Measurements from ENCODE around the gene ZP1. TPM values are rescaled to one million over a fixed set of nuclear protein-coding genes. Genes with fewer than 3 reads are reported as not detected.
"Not testable (repeated sequence)": the region's sequence is repeated elsewhere in the genome, so short reads cannot be mapped to it uniquely, and the experiment has no call there.

Gene ZP1, protein sequence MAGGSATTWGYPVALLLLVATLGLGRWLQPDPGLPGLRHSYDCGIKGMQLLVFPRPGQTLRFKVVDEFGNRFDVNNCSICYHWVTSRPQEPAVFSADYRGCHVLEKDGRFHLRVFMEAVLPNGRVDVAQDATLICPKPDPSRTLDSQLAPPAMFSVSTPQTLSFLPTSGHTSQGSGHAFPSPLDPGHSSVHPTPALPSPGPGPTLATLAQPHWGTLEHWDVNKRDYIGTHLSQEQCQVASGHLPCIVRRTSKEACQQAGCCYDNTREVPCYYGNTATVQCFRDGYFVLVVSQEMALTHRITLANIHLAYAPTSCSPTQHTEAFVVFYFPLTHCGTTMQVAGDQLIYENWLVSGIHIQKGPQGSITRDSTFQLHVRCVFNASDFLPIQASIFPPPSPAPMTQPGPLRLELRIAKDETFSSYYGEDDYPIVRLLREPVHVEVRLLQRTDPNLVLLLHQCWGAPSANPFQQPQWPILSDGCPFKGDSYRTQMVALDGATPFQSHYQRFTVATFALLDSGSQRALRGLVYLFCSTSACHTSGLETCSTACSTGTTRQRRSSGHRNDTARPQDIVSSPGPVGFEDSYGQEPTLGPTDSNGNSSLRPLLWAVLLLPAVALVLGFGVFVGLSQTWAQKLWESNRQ
- total RNA-seq (2014; rRNA removed; shearing (Covaris generic)): not detected in 2 replicates
- polyA plus RNA-seq (2014; cell fraction: nucleus; rRNA removed): not detected in 2 replicates

DNA sequence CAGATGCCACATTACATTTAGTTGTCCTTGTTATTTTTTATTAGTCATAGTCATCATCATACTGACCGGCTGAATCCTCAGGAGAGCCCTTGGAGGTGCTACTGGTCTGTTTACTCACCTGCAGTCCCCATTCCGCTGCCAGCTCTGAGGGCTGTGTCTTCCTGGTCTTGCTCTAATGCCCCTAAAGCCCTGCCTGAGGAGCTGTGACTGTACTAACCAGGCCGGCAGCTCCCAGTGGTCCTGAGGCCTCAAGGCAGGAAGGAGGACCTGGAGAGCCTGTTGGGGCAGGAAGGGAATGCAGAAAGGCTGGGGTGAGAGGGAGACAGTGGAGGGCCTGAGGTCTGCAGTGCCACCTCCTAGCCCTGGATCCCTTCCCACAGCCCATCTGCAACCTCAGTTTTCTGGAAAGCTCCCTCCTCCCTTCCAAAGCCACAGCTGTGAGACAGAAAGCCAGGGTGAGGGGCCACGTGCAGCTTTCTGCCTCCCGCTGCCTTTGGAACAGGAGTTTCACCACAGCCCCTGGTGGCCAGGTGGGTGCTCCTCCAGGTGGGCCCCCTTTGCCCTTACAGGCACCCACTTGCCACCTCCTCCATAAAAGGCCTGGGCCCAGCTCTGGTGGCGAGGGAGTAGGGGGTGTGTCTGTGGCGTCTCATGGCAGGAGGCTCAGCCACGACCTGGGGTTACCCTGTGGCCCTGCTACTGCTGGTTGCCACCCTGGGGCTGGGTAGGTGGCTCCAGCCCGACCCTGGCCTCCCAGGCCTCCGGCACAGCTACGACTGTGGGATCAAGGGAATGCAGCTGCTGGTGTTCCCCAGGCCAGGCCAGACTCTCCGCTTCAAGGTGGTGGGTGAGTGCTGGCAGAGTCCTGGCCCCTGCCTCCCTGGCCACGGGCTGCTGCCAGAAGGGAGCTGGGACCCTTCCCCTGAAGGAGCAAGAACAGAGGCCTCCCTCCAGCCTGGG lies at the start of gene ZP1:
Gene ZP1, plus strand, starts transcription at position 632 of the 960 bp plus-strand sequence. Its CDS starts 20 bp downstream, at position 652.
- DNase-seq (ENCODE audit: extremely low read depth, low read depth): no peak

DNA sequence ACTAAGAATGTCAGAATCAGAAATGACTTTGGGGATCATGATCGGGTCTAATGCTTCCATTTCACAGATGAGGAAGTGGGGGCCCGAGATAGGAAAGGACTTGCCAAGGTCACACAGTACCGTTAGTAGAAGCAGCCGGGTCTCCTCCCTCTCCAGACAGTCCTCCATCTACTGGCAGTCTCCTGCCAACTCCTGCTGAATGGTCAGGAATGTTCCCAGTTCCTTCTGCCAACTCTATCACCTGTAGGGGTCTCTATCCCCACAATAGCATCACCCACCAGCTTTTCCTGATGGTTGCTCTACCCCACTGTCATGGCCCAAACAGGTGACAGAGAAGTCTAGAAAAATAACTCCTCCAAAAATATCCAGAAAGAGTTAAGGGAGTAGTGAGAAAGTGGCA lies 49.3 kb upstream of the ZP1 start:
- no peak for DNase-seq (ENCODE audit: extremely low read depth, low read depth)

DNA sequence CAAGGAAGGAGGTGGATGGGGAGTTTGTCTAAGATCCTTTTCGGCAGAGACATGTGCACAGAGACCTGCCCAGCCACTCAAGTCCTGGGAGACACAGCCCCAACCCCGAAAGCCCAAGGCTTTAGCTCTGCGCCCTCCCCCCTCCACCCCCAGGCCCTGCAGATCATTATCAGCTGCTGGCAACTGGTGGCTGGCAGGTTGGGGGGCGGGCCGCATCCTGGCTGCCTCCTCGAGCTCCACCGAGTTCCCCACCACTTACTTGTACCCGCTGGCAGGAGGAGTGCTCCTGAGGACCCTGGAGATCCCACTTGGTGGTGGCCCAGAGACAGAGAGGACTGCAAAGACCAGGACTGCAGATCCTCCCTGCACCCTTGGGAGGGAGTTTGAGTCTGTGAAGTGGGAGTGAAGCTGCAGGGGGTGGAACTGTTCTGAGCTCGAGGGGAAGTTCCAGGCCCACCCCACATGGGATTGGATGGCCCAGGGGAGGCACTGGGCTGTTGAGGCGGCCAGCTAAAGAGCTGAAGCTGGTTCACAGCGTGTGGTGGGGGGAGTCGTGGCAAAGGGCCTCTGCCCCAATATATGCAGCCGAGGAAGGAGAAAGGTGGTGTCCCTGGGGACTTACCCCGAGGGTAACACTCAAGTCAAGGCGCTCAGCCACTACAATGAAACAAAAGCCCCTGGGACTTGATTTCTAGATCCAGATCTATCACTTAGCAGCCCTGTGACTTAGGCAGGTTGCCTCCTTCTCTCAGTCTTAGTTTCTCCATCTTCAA lies 45.3 kb upstream of the ZP1 start:
- DNase-seq (ENCODE audit: extremely low read depth, low read depth): no peak

DNA sequence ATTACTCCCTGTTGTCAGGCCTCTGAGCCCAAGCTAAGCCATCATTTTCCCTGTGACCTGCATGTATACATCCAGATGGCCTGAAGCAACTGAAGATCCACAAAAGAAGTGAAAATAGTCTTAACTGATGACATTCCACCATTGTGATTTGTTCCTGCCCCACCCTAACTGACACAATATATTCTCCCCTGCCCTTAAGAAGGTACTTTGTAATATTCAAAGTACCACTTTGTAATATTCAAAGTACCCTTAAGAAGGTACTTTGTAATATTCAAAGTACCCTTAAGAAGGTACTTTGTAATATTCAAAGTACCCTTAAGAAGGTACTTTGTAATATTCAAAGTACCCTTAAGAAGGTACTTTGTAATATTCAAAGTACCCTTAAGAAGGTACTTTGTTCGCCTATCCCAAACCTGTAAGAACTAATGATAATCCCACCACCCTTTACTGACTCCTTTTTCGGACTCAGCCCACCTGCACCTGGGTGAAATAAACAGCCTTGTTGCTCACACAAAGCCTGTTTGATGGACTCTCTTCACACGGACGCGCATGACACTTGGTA lies 43.5 kb upstream of the ZP1 start:
- not testable (repeated sequence) for DNase-seq (ENCODE audit: extremely low read depth, low read depth)

DNA sequence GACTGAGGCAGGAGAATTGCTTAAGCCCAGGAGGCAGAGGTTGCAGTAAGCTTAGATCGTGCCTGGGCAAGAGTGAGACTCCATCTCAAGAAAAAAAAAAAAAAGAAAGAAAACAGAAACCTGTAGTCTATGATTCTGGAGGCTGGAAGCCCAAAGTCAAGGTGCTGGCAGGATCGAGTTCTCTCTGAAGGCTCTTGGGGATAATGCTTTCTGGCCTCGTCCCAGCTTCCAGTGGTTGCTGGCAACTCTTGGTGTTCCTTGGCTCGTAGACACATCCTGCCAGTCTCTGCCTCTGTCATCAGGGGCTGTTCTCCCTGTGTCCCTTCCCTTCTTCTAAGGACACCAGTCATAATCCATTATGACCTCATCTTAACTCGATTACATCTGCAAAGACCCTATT lies 42.2 kb upstream of the ZP1 start:
- DNase-seq (ENCODE audit: extremely low read depth, low read depth): no peak

DNA sequence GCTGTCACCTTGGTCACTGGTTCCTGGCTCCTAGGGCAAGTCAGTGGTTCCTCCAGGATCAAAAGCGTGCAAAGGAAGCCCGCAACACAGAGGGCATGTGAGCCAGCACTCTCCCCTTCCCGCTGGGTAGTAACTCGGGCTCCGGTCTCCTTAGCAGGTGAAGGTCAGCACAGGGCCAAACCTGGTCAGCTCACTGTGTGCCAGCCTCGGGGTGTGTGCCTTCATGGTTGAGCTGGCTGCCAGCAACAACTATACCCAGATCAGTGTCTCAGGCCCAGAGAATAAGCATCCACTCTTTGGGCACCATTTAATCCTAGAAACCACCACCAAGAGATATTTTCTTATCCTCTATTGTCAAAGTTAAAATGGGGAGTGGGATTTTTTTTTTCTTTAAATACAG lies 41.6 kb upstream of the ZP1 start:
- DNase-seq (ENCODE audit: extremely low read depth, low read depth): no peak

DNA sequence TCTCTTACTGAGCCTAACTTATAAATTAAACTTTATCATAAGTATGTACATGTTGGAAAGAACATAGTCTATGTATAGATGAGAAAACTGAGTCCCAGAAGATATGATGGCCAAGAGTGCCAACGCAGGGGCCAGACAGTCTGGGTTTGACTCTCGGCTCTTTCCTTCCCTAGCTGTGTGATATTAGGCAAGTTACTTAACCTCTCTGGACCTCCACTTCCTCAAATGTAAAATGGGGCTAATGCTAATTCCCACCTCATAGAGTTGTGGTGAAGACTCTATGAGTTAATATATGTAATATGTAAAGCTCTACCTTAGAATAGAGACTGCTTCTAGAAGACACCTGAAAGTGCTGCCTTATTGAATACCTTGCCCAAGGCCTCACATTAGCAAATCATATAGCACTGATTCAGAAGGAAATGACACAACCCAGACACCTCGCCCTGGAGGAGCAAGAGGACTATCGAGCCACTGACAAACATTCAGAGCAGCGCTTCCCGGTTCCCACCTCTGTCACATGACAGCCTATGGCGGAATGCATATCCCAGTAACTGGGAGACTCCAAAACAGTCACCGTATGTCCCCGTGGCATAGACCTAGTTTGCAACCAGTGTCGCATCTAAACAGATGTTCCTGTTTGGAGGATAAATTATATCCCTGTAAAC lies 36.7 kb upstream of the ZP1 start:
- no peak for DNase-seq (ENCODE audit: extremely low read depth, low read depth)

DNA sequence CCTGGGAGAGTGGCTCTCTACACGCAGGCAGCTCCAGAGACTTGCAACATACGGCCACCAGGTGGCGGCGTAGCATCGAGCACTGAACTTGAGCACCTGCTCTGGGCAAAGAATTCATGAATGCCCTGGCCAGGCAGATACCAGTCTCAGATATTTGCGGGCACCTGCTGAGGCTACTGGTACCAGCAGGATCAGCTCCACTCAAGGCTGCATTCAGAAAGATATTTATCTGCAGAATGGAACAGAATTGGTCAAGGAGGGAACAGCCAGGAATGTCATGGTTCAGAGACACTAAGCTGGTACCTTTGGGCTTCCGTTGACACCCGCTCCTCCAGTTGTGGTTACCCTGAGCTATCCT lies 36.2 kb upstream of the ZP1 start:
- DNase-seq (ENCODE audit: extremely low read depth, low read depth): peak; percentile 65

DNA sequence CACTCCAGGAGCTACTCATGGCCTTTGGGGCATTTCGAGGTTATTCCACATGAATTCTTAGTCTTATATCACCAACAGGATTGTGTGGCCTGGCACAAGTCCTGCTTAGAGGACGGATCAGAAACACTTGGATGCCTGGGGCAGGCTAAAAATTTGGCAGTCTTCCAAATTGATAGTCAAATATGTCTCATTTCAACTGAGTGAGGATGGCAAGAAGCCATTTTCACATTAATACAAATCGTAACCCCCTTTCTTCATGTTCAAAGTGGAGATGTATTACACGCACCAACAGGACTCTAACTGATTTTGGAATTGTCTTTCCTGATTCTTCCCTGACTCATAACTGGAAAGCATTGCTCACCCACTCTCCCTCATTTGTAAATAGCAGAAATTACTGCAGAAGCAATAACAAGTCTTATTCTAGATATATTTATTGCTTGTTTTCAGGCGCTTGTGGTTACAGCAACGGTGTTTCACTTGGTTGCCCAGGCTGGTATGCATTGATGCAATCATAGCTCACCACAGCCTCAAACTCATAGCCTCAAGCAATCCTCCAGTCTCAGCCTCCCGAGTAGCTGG lies 35.8 kb upstream of the ZP1 start:
- DNase-seq (ENCODE audit: extremely low read depth, low read depth): no peak

DNA sequence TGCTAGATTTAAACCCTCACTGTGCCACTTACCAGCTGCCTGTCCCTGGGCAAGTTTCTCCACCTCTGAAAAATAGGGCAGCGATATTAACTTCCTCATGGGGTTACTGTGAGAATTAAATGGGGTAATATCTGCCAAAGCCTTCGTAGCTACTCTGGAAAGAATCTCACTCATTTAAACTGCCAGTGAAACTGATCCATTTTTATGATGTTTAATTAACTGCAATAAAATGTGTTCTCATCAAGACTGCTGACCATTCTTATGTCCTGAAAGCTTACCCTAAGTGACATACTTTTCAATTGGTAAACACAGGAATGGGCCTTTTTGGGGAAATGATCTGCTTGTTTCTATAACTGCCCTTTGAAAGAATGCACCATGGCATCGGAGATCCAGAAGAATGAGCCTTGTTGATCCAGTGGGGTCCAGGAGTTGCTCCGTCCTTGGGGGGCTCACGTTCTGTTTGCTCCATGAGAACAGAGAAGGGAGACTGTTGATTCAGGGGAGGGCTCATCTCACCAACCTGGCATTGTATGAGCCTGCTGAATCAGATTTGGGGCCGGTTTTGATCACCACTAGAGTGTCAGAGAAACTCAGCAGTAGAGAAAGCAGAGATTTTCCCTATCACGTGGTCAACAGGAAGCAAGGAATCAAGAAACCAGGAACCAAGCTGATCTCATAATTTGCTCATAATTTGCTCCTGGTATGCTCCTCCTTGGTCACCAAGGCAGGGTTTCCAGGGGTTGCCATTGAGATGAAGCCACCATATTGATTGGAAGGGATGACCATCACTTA lies 32.4 kb upstream of the ZP1 start:
- no peak for DNase-seq (ENCODE audit: extremely low read depth, low read depth)

DNA sequence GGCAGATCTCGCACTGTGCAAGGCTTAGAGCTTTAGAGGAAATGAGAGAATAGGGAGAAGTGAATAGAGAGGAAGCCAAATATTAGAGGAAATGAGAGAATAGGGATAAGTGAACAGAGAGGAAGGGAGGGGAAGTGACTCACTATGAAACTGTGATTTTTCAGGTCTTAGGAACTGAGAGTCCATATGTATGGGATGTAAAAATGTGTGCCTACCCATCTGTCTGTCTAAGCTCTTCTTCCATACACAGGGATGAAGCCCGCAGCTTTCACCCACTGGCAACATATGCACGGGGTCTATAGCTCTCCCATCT lies 31.9 kb upstream of the ZP1 start:
- DNase-seq (ENCODE audit: extremely low read depth, low read depth): no peak

DNA sequence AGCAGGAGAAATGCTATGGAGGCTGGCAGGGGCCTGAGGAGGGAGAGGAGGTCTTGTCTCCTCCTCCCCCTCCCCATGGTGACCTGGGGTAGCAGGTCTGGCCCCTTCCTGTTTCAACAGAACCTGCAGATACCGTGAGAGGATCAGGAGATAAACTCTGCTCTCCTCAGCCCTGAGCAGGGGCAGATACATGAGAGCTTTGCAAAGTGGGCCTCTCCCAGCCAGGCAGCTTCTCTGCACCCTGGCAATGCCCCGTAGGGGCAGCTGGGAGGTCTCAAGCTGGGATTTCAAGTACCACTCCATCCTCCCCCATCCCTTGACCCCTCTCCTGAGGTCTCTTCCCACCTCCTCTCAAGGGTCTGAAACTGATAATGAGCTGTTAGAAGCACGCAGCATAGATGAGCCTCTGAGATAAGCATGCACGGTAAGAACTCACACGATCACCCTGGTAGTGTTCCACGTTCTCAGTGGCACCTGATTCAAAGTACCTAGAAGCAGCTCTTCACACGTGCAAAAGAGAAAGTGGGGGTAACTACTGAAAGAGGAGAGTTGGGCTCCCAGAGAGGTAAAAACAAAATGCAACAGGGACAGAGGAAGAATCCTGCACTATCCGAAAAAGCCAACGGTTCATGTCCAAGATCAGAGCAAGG lies 30.4 kb upstream of the ZP1 start:
- DNase-seq (ENCODE audit: extremely low read depth, low read depth): no peak

DNA sequence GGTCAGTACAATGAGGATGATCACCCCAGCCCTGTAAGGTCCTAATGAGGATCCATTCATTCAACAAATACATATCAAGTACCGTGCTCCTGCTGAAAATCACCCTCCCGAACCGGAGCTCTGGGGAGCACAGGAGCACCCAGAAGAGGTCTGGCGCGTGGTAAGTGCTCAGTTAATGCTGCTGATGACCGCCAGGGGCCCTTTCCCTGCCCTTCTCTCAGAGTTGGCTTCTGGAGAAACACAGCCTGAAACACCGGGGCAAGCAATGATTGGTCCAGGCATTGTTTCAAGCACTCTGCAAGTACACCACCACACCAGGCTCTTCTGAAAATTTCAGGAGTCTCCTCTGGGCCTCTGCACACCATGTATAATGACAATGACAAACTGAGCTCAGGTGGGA lies 29.2 kb upstream of the ZP1 start:
- DNase-seq (ENCODE audit: extremely low read depth, low read depth): no peak

DNA sequence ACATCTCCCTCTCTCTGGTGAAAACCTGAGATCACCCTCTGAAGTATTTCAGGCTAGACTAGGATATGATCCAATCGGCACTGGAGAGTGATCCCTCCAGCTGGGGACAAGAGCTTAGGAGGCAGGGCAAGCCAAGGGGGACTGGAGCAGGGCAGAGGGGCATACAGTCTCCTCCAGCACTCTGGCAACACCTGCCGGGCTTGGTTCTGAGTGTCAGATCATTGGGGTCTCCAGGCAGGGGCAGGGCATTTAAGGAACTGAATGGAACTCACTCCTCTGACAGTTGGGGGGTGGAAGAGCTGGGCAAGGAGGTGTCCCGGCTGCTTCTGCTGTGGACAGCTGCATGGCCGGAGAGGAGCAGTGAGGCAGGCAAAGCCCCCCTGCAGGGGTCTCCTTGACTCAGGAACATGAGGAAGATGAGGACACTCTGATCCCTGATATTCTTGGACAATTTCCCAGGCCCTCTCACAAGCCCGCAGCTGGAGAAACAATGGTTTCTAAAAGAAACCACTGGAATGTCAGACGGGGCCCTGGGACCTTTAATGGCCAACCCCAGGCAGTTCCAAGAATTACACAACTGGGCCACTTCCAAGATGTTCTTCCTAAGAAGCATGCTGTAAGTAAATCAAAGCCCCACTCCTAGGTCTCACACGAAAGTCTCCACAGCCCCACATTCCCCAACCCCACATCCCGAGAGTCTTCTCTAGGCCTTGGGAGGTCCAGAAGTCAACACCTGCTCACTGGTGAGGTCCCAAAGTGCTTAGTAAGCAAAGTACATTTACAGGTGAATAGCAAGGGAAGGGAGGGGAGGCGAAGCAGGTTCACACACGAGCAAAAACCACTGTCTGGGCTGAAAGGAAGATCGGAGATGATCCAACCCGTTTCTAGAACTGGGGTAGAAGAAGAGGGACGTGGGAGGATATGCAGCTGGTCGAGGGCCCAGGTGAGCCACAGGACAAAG lies 26.6 kb upstream of the ZP1 start:
- DNase-seq (ENCODE audit: extremely low read depth, low read depth): no peak

DNA sequence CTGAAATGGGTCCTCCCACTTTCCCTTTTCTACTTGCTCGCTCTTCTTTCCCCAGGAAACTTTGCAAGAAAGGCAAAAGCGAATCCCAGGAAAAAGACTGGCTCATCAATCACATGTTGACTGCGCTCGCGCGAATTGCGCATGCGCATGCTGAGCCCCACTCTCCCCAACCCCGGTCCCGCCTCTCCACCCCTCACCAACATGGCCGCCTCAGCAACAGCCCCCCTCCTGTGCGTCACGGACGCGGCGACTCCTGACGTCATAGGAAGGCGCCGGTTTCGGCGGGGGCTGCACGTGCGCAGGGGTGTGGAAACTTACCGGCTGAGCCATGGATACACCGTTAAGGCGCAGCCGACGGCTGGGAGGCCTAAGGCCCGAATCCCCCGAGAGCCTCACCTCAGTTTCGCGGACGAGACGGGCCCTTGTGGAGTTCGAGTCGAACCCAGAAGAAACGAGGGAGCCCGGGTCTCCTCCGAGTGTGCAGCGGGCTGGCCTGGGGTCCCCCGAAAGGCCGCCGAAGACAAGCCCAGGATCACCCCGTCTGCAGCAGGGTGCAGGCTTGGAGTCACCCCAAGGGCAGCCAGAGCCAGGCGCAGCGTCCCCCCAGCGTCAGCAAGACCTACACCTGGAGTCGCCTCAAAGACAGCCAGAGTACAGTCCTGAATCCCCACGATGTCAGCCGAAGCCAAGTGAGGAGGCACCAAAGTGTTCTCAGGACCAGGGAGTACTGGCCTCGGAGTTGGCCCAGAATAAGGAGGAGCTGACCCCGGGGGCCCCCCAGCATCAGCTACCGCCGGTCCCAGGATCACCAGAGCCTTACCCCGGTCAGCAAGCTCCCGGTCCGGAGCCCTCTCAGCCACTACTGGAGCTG lies 25.3 kb upstream of the ZP1 start, which contains the start of gene CCDC86:
Gene CCDC86, plus strand, starts transcription at position 317 of the 871 bp plus-strand sequence. Its CDS starts 12 bp downstream, at position 329.
- DNase-seq (ENCODE audit: extremely low read depth, low read depth): peak; percentile 89
